NCI-H345 treated with DMSO at 0.1 percent for 48 hours (cell line): ENCODE data around the gene AOPEP.
"Not testable (repeated sequence)": the region's sequence is repeated elsewhere in the genome, so short reads cannot be mapped to it uniquely, and the experiment has no call there.

Source experiments
- DNase-seq: peaks from one replicate; lab custom pipeline; 2025; ENCODE audit not compliant: unreplicated experiment; lab: John Stamatoyannopoulos, UW

The AOPEP gene

GRCh38 chr9:94867842-94868312 lies 141.4 kb downstream of the AOPEP start:
- no peak for DNase-seq

- no peak for DNase-seq
Measured at GRCh38 chr9:94868464-94868863, 142.0 kb downstream of the AOPEP start.

- DNase-seq = no peak
Measured at GRCh38 chr9:94869415-94869843, 142.9 kb downstream of the AOPEP start.

GRCh38 chr9:94870465-94870792 lies 143.9 kb downstream of the AOPEP start:
- DNase-seq = no peak

- no peak for DNase-seq
Measured at GRCh38 chr9:94870793-94871558, 144.5 kb downstream of the AOPEP start.

GRCh38 chr9:94872083-94872833 lies 145.8 kb downstream of the AOPEP start:
- no peak for DNase-seq

- DNase-seq = no peak
Measured at GRCh38 chr9:94872891-94873511, 146.5 kb downstream of the AOPEP start.

GRCh38 chr9:94874316-94874715 lies 147.8 kb downstream of the AOPEP start:
- no peak for DNase-seq

- no peak for DNase-seq
Measured at GRCh38 chr9:94875300-94876020, 149.0 kb downstream of the AOPEP start.

- not testable (repeated sequence) for DNase-seq
Measured at GRCh38 chr9:94878804-94879203, 152.3 kb downstream of the AOPEP start.

GRCh38 chr9:94879230-94879629 lies 152.7 kb downstream of the AOPEP start:
- DNase-seq = no peak

GRCh38 chr9:94881023-94881422 lies 154.5 kb downstream of the AOPEP start:
- no peak for DNase-seq

GRCh38 chr9:94881454-94881853 lies 155.0 kb downstream of the AOPEP start:
- no peak for DNase-seq

- no peak for DNase-seq
Measured at GRCh38 chr9:94881940-94882339, 155.4 kb downstream of the AOPEP start.

- DNase-seq = peak; percentile 16
Measured at GRCh38 chr9:94882966-94883641, 156.6 kb downstream of the AOPEP start.

- DNase-seq = no peak
Measured at GRCh38 chr9:94885854-94886447, 159.5 kb downstream of the AOPEP start.

GRCh38 chr9:94887721-94888120 lies 161.2 kb downstream of the AOPEP start:
- DNase-seq = no peak

GRCh38 chr9:94888775-94889174 lies 162.3 kb downstream of the AOPEP start:
- no peak for DNase-seq

- no peak for DNase-seq
Measured at GRCh38 chr9:94889628-94890027, 163.1 kb downstream of the AOPEP start.

- no peak for DNase-seq
Measured at GRCh38 chr9:94891183-94891582, 164.7 kb downstream of the AOPEP start.
